Liver (tissue), 9 donors: ENCODE data around the gene ANO7. TPM values are rescaled to one million over a fixed set of nuclear protein-coding genes. Genes with fewer than 3 reads are reported as not detected.

ENCODE experiments used
- DNase-seq: peaks from one replicate; pipeline ENCODE4 v3.0.0-alpha.2; 2017; ENCODE audit warnings: low spot score
- H3K27ac ChIP-seq, 2 donors: one replicate each; pipeline ENCODE4 v1.7.0; 2013; ENCODE audit warnings: inconsistent platforms in 2 of 2, low read length in 2 of 2, control low read depth in 1 of 2, low read depth in 1 of 2, mild to moderate bottlenecking in 1 of 2
- H3K27me3 ChIP-seq, 4 donors: one replicate each; pipeline versions ENCODE4 v1.6.1 to v1.7.0; 2013; ENCODE audit warnings: low read length in 3 of 4, inconsistent platforms in 1 of 4, mild to moderate bottlenecking in 1 of 4, moderate library complexity in 1 of 4; ENCODE audit not compliant: control insufficient read depth in 4 of 4, insufficient read depth in 4 of 4
- H3K36me3 ChIP-seq, 4 donors: one replicate each; pipeline versions ENCODE4 v1.6.1 to v1.7.0; 2013; ENCODE audit warnings: low read length in 3 of 4, mild to moderate bottlenecking in 3 of 4, low read depth in 1 of 4, moderate library complexity in 1 of 4; ENCODE audit not compliant: control insufficient read depth in 4 of 4, insufficient read depth in 3 of 4
- H3K4me1 ChIP-seq, 4 donors: one replicate each; pipeline versions ENCODE4 v1.6.1 to v1.7.0; 2013; ENCODE audit warnings: low read length in 3 of 4, mild to moderate bottlenecking in 3 of 4, moderate library complexity in 1 of 4; ENCODE audit not compliant: control insufficient read depth in 4 of 4, insufficient read depth in 4 of 4
- H3K4me3 ChIP-seq, 3 donors: one replicate each; pipeline versions ENCODE4 v1.6.1 to v1.7.0; 2013; ENCODE audit warnings: low read length in 3 of 3, control low read depth in 1 of 3, low read depth in 1 of 3, mild to moderate bottlenecking in 1 of 3
- H3K9ac ChIP-seq, 2 donors: one replicate each; pipeline ENCODE4 v1.7.0; 2013; ENCODE audit warnings: low read length in 2 of 2, mild to moderate bottlenecking in 2 of 2, moderate library complexity in 2 of 2, control low read depth in 1 of 2, low read depth in 1 of 2
- H3K9me3 ChIP-seq, 4 donors: one replicate each; pipeline versions ENCODE4 v1.6.1 to v1.7.0; 2013; ENCODE audit warnings: low read length in 3 of 4; ENCODE audit not compliant: control insufficient read depth in 4 of 4
- EGR1 ChIP-seq, 2 donors: IDR thresholded peaks; 2 replicates each; pipeline ENCODE4 v1.6.1; 2016 to 2018; ENCODE audit warnings: antibody characterized with exemption in 2 of 2, low read depth in 2 of 2
- FOXA1 ChIP-seq: IDR thresholded peaks from 2 replicates; pipeline ENCODE4 v1.6.1; 2016; ENCODE audit warnings: antibody characterized with exemption
- FOXA2 ChIP-seq: IDR thresholded peaks from 2 replicates; pipeline ENCODE4 v1.6.1; 2016; ENCODE audit warnings: antibody characterized with exemption
- GABPA ChIP-seq, 2 donors: IDR thresholded peaks in 1 of 2; conservative IDR thresholded peaks in 1 of 2; 2 replicates each; pipeline ENCODE4 v1.6.1; 2016; ENCODE audit warnings: antibody characterized with exemption in 2 of 2, mild to moderate bottlenecking in 1 of 2, moderate library complexity in 1 of 2
- HNF4A ChIP-seq, 2 donors: conservative IDR thresholded peaks; 2 replicates each; pipeline ENCODE4 v1.6.1; 2016; ENCODE audit warnings: antibody characterized with exemption in 2 of 2, mild to moderate bottlenecking in 2 of 2
- HNF4G ChIP-seq: IDR thresholded peaks from 2 replicates; pipeline ENCODE4 v1.6.1; 2016; ENCODE audit warnings: antibody characterized with exemption
- JUND ChIP-seq, 2 donors: IDR thresholded peaks; 2 replicates each; pipeline ENCODE4 v1.6.1; 2016; ENCODE audit warnings: antibody characterized with exemption in 2 of 2
- NR2F2 ChIP-seq: IDR thresholded peaks from 2 replicates; pipeline ENCODE4 v1.6.1; 2016; ENCODE audit warnings: antibody characterized with exemption
- RAD21 ChIP-seq, 2 donors: IDR thresholded peaks; 2 replicates each; pipeline ENCODE4 v1.6.1; 2016; ENCODE audit warnings: antibody characterized with exemption in 2 of 2, mild to moderate bottlenecking in 2 of 2
- RXRA ChIP-seq, 2 donors: IDR thresholded peaks; 2 replicates each; pipeline ENCODE4 v1.6.1; 2017 to 2018; ENCODE audit warnings: antibody characterized with exemption in 2 of 2, mild to moderate bottlenecking in 1 of 2
- SP1 ChIP-seq: IDR thresholded peaks from 2 replicates; pipeline ENCODE4 v1.6.1; 2018; ENCODE audit warnings: antibody characterized with exemption, mild to moderate bottlenecking
- TAF1 ChIP-seq: conservative IDR thresholded peaks from 2 replicates; pipeline ENCODE4 v1.6.1; 2016; ENCODE audit warnings: antibody characterized with exemption, mild to moderate bottlenecking
- YY1 ChIP-seq: IDR thresholded peaks from 2 replicates; pipeline ENCODE4 v1.6.1; 2016; ENCODE audit warnings: antibody characterized with exemption, mild to moderate bottlenecking
- WGBS: extraction: QIAGEN DNeasy Blood & Tissue Kit; methylation state at CpG from one replicate; pipeline ENCODE4 v1.1.7; 2013; 5-methylcytosine and 5-hydroxymethylcytosine counted together
- polyA plus RNA-seq, 2 donors: library from polyadenylated mRNA; stranded (reverse) in 1 of 2; unstranded in 1 of 2; fragments of 200-250 nt in 1 of 2; fragments of >200 nt in 1 of 2; fragmentation: Nextera tagmentation in 1 of 2; extraction: Ambion mirVana in 1 of 2; gene quantifications; one replicate each; pipeline versions ENCODE4 v1.2.1 to v1.2.3, GENCODE V29; 2013 to 2015
- total RNA-seq, 2 donors: library from RNA; depleted of rRNA; stranded (reverse); fragments of >200 nt; gene quantifications; one replicate each; pipeline ENCODE4 v1.2.3, GENCODE V29; 2014
- TF ChIP-seq, protein P1 (sequence below): IDR thresholded peaks from 2 replicates; pipeline ENCODE4 v1.6.1; 2016; ENCODE audit warnings: antibody characterized with exemption
- TF ChIP-seq, protein P2 (sequence below): fragments of 150-350 bp; IDR thresholded peaks from 2 replicates; pipeline ENCODE4 v1.5.1; 2017; ENCODE audit warnings: improper control_type of control experiment, low read depth, low read length; ENCODE audit not compliant: missing input control
- TF ChIP-seq, protein P3 (sequence below): IDR thresholded peaks from 2 replicates; pipeline ENCODE4 v1.6.1; 2016; ENCODE audit warnings: antibody characterized with exemption
- TF ChIP-seq, protein P4 (sequence below): IDR thresholded peaks from 2 replicates; pipeline ENCODE4 v1.6.1; 2016; ENCODE audit warnings: antibody characterized with exemption
- TF ChIP-seq, protein P5 (sequence below): IDR thresholded peaks from 2 replicates; pipeline ENCODE4 v1.6.1; 2016; ENCODE audit warnings: antibody characterized with exemption, mild to moderate bottlenecking
- donor health status: healthy.
- donor health status: healthy.
- donor health status: healthy.
- donor health status: healthy.
- donor health status: healthy.

The ANO7 gene
- total and polyA plus RNA-seq, 4 donors = 0.25 to 0.70 (median 0.45) TPM

DNA sequence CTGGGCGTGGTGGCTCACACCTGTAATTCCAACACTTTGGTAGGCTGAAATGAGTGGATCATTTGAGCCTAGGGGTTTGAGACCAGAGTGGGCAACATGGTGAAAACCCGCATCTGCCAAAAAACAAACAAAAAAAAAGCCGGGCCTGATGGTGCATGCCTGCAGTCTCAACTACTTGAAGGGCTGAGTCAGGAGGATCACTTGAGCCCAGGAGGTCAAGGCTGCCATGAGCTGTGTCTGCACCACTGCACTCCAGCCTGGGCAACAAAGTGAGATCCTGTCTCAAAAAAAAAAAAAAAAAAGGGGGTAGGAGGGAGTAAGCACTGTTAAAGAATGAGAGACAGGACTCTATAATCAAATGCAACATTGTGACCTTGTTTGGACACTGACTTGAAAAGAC, 72.4 kb downstream of the ANO7 start:
- H3K27ac ChIP-seq = no peak overlapping the region
- H3K36me3 ChIP-seq = peaks cover 11 to 75% (median 70%) of the 10 kb centered on the region in 4 donors
- DNase-seq = no peak
- no peak overlapping the region for H3K9ac ChIP-seq
- 97% methylated on average over 3 of the region's 3 CpGs for WGBS
- H3K4me3 ChIP-seq = no peak overlapping the region
- TF ChIP-seq FOXA2 (no peak), TAF1 (no peak), SP1 (no peak), RAD21 (IDR thresholded peaks at IDR 0.05) (no peak), HNF4G (no peak), GABPA (IDR thresholded peaks at IDR 0.05 in 1 of 2, conservative IDR thresholded peaks at IDR 0.05 in 1 of 2) (no peak), FOXA1 (no peak), EGR1 (IDR thresholded peaks at IDR 0.05; ENCODE audit: low read depth in 2 of 2) (no peak), JUND (IDR thresholded peaks at IDR 0.05) (no peak), HNF4A (conservative IDR thresholded peaks at IDR 0.05) (no peak), RXRA (IDR thresholded peaks at IDR 0.05) (no peak)
- TF ChIP-seq, protein P1, sequence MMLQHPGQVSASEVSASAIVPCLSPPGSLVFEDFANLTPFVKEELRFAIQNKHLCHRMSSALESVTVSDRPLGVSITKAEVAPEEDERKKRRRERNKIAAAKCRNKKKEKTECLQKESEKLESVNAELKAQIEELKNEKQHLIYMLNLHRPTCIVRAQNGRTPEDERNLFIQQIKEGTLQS = no peak
- TF ChIP-seq, protein P2, sequence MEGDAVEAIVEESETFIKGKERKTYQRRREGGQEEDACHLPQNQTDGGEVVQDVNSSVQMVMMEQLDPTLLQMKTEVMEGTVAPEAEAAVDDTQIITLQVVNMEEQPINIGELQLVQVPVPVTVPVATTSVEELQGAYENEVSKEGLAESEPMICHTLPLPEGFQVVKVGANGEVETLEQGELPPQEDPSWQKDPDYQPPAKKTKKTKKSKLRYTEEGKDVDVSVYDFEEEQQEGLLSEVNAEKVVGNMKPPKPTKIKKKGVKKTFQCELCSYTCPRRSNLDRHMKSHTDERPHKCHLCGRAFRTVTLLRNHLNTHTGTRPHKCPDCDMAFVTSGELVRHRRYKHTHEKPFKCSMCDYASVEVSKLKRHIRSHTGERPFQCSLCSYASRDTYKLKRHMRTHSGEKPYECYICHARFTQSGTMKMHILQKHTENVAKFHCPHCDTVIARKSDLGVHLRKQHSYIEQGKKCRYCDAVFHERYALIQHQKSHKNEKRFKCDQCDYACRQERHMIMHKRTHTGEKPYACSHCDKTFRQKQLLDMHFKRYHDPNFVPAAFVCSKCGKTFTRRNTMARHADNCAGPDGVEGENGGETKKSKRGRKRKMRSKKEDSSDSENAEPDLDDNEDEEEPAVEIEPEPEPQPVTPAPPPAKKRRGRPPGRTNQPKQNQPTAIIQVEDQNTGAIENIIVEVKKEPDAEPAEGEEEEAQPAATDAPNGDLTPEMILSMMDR = no peak
- TF ChIP-seq, protein P3, sequence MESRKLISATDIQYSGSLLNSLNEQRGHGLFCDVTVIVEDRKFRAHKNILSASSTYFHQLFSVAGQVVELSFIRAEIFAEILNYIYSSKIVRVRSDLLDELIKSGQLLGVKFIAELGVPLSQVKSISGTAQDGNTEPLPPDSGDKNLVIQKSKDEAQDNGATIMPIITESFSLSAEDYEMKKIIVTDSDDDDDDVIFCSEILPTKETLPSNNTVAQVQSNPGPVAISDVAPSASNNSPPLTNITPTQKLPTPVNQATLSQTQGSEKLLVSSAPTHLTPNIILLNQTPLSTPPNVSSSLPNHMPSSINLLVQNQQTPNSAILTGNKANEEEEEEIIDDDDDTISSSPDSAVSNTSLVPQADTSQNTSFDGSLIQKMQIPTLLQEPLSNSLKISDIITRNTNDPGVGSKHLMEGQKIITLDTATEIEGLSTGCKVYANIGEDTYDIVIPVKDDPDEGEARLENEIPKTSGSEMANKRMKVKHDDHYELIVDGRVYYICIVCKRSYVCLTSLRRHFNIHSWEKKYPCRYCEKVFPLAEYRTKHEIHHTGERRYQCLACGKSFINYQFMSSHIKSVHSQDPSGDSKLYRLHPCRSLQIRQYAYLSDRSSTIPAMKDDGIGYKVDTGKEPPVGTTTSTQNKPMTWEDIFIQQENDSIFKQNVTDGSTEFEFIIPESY = no peak
- TF ChIP-seq, protein P4, sequence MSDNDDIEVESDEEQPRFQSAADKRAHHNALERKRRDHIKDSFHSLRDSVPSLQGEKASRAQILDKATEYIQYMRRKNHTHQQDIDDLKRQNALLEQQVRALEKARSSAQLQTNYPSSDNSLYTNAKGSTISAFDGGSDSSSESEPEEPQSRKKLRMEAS = no peak
- TF ChIP-seq, protein P5, sequence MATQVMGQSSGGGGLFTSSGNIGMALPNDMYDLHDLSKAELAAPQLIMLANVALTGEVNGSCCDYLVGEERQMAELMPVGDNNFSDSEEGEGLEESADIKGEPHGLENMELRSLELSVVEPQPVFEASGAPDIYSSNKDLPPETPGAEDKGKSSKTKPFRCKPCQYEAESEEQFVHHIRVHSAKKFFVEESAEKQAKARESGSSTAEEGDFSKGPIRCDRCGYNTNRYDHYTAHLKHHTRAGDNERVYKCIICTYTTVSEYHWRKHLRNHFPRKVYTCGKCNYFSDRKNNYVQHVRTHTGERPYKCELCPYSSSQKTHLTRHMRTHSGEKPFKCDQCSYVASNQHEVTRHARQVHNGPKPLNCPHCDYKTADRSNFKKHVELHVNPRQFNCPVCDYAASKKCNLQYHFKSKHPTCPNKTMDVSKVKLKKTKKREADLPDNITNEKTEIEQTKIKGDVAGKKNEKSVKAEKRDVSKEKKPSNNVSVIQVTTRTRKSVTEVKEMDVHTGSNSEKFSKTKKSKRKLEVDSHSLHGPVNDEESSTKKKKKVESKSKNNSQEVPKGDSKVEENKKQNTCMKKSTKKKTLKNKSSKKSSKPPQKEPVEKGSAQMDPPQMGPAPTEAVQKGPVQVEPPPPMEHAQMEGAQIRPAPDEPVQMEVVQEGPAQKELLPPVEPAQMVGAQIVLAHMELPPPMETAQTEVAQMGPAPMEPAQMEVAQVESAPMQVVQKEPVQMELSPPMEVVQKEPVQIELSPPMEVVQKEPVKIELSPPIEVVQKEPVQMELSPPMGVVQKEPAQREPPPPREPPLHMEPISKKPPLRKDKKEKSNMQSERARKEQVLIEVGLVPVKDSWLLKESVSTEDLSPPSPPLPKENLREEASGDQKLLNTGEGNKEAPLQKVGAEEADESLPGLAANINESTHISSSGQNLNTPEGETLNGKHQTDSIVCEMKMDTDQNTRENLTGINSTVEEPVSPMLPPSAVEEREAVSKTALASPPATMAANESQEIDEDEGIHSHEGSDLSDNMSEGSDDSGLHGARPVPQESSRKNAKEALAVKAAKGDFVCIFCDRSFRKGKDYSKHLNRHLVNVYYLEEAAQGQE = no peak
- peaks cover 0 to 26% (median 9%) of the 10 kb centered on the region in 4 donors for H3K4me1 ChIP-seq
- H3K27me3 ChIP-seq = no peaks in the 10 kb centered on the region
- H3K9me3 ChIP-seq = no peaks in the 10 kb centered on the region

DNA sequence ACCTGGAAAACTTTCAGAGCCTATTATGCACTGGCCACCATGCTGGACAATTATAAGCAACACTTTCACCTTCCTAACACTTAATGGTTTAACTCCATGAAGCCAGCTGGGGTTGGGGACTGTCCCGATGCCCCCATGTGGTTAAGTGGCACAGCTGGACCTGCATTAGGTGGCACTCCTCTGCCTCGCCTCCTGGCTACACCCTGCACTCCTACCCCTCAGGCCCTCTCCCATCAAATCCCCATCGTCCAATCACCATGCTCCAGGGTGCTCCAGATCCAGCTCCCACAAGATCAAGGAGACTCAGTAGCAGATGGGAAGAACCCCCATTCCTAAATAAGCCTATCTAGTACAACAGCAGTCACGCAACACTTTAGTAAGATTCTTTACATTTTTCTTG, 73.2 kb downstream of the ANO7 start:
- Histone ChIP-seq H3K27me3 (no peaks in the 10 kb centered on the region), H3K9ac (no peak overlapping the region), H3K27ac (no peak overlapping the region)
- no peak for TF ChIP-seq SP1
- TF ChIP-seq, protein P4 = no peak
- TF ChIP-seq RXRA (IDR thresholded peaks at IDR 0.05) = no peak
- TF ChIP-seq HNF4A (conservative IDR thresholded peaks at IDR 0.05) = no peak
- TF ChIP-seq NR2F2 = no peak
- TF ChIP-seq JUND (IDR thresholded peaks at IDR 0.05) = no peak
- TF ChIP-seq, protein P2 = no peak
- no peak for TF ChIP-seq YY1
- no peak for TF ChIP-seq EGR1 (IDR thresholded peaks at IDR 0.05; ENCODE audit: low read depth in 2 of 2)
- TF ChIP-seq FOXA2 = no peak
- TF ChIP-seq, protein P3 = no peak

More for the DNA sequence above, 73.2 kb downstream of the ANO7 start:
- H3K4me1 ChIP-seq = peaks cover 0 to 19% (median 3%) of the 10 kb centered on the region in 4 donors
- 96% methylated on average over 4 of the region's 4 CpGs for WGBS
- no peaks in the 10 kb centered on the region for H3K9me3 ChIP-seq
- H3K36me3 ChIP-seq = peaks cover 9 to 75% (median 70%) of the 10 kb centered on the region in 4 donors
- no peak overlapping the region for H3K4me3 ChIP-seq
- no peak for DNase-seq
